ENCODE data around the gene BMAL1. TPM values are rescaled to one million over a fixed set of nuclear protein-coding genes. Genes with fewer than 3 reads are reported as not detected.
"Not testable (repeated sequence)": the region's sequence is repeated elsewhere in the genome, so short reads cannot be mapped to it uniquely, and the experiment has no call there.

Gene BMAL1
- polyA plus RNA-seq (ENCODE audit: insufficient read length in 3 of 3) = 10 to 100 TPM in 2 of 3 donors, 1 to 10 TPM in 1; 9.2 to 12.1 (median 11.7) TPM
- long read RNA-seq, donor 1 = 0 reads
- long read RNA-seq, donor 2 = 0 reads
- long read RNA-seq, donor 3 = 0 reads
- long read RNA-seq, donor 4 = 0 reads
- long read RNA-seq, donor 5 = 0 reads
- long read RNA-seq, donor 6 = 0 reads
- long read RNA-seq, donor 7, partial matches to known transcripts = 0 of 1 reads
- long read RNA-seq, donor 7, other reads (novel, unspliced or antisense) = 0 of 1 reads
- long read RNA-seq, donor 8, partial matches to known transcripts = 0 of 2 reads
- long read RNA-seq, donor 8, other reads (novel, unspliced or antisense) = 0 of 2 reads
- long read RNA-seq, donor 9 = 0 reads
- long read RNA-seq, donor 10, partial matches to known transcripts = 7 of 8 reads
- long read RNA-seq, donor 10, other reads (novel, unspliced or antisense) = 0 of 8 reads
- long read RNA-seq, donor 11, partial matches to known transcripts = 0 of 1 reads
- long read RNA-seq, donor 11, other reads (novel, unspliced or antisense) = 0 of 1 reads
- long read RNA-seq, donor 12, partial matches to known transcripts = 0 of 1 reads
- long read RNA-seq, donor 12, other reads (novel, unspliced or antisense) = 0 of 1 reads
- long read RNA-seq, donor 13 = 0 reads
- long read RNA-seq, donor 14, partial matches to known transcripts = 0 of 1 reads
- long read RNA-seq, donor 14, other reads (novel, unspliced or antisense) = 0 of 1 reads
- long read RNA-seq, donor 15 = 0 reads
- long read RNA-seq, donor 16 = 0 reads

DNA sequence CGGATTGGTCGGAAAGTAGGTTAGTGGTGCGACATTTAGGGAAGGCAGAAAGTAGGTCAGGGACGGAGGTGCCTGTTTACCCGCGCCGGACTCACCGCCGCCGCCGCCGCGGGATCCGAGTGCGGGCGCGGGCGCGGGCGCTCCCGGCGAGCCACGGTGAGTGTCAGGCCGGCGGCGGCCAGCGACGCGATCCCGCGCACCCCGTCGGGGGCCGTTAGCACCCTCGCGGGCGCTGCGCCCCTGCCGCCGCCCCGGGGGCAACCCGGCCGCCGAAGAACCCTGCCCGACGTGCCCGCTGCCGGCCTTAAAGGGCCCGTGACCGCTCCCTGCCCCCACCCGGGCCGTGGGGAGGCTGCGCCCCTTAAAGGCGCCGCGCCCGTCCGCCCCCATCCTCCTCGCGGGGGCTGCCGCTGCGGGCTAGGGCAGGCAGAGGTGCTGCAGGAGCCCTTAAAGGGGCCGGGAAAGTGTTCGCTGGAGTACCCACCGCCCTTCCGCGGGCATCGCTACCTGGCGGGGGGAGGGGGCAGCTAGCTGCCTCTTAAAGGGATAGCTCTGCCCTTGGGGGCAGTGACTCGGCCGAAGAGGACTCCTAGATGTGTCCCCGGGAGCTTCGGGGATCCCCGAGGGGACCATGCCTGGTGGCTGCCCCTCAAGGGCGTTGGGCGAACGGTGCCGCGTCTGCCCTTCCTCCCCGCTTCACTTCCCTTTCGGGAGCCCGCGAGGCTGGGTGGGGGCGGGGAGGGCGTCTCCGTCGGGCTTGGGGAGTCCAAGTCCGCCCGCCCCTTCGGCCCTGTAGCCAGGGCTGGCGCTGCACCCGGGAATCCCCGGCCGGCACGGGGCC, at the start of gene BMAL1:
Gene BMAL1 (plus strand): TSS at position 23 of the 841 bp plus-strand sequence. CDS start 76,519 bp downstream, outside the sequence.
- no peak for DNase-seq (ENCODE audit: extremely low read depth in 1 of 11, low read depth in 9 of 11, low spot score in 4 of 11)

DNA sequence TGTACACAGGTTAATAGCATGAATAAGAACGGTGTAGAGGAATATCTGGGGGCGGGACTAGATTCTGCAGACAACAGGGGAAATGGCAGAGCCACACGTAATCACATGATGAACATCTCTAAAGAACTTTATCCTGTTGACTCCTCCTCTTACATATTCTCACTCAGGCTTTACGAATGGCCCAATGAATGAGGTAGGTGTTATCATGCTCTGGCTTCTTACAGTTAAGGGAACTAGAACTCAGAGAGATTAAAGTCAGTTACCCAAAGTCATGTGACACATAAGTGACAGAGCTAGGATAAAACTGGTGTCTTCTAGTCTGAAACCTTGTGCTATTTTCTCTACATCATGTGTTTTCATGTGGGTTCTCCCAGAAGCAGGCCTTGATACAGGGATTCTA, 49.0 kb upstream of the BMAL1 start:
- DNase-seq (ENCODE audit: extremely low read depth in 1 of 11, low read depth in 9 of 11, low spot score in 4 of 11) = no peak

DNA sequence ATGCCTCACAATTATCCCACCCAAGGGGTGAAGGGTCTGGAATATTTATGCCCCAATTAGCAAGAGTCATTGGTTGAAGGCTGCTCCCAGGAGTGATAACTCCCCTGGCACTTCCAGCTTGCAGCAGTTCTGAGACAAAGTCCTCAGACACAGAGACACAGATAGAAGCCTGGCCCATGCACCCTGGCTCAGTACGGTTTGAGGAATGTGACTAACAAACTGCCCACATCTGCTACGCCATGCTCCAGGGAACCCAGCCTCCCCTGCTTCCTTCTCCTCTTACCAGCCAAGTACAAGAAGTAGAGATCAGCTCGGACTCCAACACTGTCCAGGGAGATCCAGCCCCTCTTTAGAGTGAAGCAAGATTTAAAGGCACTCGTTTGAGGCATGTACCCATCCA, 48.5 kb upstream of the BMAL1 start:
- DNase-seq (ENCODE audit: extremely low read depth in 1 of 11, low read depth in 9 of 11, low spot score in 4 of 11) = peak in 5 of 11 donors; percentile 25 to 55 (median 44)

DNA sequence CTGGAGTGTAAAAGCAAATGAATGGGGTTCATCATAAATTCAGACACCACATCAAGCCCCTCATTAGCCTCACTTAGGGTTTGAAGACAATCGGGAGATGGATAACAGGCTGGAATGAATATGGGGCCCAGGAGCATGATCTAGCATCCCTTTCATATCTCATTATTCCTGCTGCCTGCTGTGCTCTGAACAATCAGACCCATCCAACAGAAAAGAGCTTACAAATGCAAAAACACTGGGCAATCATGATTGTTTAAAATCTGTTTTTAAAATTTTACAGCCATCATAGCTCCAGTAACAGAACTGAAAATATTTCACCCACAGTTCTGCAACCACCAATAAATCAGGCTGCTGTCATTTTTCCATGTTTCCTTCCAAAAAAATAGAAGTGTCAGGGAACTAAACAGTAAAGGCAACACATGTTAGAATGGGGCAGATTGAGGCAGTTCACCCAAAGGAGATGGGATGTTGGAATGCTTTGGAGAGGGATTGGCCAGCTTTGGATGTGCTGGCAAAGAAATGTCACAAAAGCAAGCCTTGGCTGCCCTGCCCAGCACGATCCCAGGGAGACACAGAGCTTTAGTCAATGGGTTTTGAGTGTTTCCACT, 47.8 kb upstream of the BMAL1 start:
- peak in 4 of 11 donors; percentile 14 to 46 (median 31) for DNase-seq (ENCODE audit: extremely low read depth in 1 of 11, low read depth in 9 of 11, low spot score in 4 of 11)

DNA sequence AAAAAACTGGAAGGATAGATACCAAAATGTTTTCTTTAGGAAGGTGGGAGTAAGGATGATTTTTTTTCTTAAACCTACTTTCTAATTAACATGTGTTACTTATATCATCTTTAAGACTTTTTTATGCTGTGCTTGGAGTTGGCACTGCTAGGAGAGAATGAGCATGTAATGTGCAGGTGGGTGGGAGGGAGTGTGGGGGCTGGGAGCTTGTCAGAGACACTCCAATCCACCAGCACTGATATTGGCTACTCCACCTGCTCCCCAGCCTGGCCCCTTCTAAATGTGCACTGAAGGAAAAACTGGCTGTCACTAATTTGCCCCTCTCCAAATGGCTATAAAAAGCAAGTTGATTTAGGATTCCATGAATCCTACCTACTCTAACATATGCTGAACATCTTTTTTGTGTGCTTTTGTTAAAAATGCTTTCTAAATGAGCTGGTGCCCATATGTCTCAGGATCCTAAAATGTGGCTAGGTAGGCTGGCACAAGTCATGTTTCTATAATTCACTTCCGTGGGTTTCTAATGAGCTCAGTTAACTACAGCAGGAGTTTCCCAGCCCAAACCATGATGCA, 44.3 kb upstream of the BMAL1 start:
- no peak for DNase-seq (ENCODE audit: extremely low read depth in 1 of 11, low read depth in 9 of 11, low spot score in 4 of 11)

DNA sequence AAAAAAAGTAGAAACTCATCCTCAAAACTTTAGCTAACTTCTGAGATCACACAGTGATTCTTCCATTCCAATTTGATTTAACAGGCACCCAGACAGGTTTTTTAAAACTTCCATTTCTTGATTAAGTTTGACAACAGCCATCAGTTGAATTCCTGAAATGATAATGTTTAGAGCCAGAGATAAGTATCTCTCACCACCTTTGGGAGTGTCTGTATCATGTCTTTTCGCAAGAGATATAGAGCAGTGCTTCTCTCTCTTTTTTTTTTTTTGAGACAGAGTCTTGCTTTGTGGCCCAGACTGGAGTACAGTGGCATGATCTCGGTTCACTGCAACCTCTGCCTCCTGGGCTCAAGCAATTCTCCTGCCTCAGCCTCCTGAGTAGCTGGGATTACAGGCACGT, 41.7 kb upstream of the BMAL1 start:
- no peak for DNase-seq (ENCODE audit: extremely low read depth in 1 of 11, low read depth in 9 of 11, low spot score in 4 of 11)

DNA sequence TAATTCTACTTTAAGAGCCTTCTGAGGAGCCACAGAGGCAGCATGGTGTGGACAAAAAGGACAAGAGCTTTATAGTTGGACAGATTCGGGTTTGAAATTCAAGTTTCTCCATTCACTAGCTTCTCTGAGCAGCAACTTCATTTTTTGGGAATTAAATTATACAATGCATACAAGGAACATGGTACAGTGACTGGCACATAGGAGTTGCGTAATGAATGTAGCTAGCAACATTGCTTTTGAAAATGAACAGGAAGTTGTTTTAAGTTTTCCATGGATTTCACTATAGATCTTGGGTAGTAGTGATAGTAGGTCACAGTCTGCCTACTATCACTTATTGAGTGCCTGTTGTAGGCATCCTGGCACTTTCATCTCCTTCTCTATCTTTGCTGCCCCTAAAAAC, 41.0 kb upstream of the BMAL1 start:
- DNase-seq (ENCODE audit: extremely low read depth in 1 of 11, low read depth in 9 of 11, low spot score in 4 of 11) = no peak

DNA sequence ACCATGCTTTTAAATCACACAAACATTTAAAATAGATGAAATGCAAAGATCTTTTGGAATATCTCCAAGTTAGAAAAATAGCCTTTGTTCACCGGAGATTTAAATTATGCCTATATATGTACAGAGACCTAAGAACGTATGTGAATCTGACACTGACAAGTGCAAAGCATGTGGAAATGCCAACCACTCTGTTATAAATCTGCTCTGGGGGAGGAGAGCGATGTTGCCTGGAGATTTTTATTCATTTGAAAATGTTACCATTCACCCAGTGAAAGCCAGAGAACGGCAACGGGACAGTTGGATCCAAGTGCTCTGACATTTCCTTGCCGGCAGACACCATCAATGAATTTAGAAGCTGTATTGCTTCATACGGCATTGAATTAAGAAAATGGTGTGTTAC, 39.8 kb upstream of the BMAL1 start:
- DNase-seq (ENCODE audit: extremely low read depth in 1 of 11, low read depth in 9 of 11, low spot score in 4 of 11) = no peak

DNA sequence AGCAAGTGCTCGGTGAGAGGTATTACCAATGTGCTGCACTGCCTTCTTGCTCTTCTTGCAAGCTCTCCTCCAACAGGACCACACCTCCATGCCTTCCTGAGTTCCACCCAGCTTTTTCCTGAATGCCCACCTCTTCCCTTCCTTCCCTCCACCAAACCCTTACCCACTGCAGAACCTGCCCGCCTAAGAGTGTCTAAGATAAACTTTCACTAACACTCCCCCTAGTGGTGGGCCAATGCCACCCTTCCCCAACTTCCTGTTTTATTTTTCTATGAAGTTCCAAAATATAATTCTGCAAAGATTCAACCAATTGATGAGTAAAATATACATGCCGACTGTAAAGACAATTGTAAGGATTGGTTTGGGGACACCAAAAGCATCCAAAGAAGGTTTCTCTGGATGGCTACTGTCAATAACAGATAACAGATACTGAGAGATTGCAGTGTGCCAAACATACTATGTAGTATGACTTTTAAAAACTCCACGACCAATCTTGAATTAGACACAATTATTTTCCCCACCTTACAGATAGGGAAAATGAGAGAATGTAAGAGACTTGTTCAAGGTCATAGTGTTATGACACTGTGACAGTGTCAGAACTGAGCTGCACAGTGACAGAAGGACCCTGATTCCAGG, 38.6 kb upstream of the BMAL1 start:
- peak in 1 of 11 donors; percentile 27 for DNase-seq (ENCODE audit: extremely low read depth in 1 of 11, low read depth in 9 of 11, low spot score in 4 of 11)

DNA sequence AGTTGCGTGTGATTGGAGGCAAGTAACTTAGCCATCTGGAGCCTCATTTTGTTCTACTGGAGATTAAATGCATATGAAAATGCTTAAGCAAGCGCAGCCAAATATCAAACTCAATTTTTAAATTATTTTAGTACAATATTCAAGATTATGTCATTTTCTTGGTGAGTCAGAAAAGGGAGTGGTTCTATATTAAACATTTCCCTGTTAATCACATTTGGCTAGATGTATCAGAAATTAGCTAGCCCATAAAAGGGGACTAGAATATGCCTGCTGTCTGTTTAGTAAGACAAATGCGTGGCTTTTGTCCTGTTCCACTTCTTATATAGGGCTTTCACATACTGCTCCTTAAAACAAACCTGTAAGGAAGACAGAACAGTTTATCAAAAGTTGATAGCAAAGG, 35.0 kb upstream of the BMAL1 start:
- no peak for DNase-seq (ENCODE audit: extremely low read depth in 1 of 11, low read depth in 9 of 11, low spot score in 4 of 11)

DNA sequence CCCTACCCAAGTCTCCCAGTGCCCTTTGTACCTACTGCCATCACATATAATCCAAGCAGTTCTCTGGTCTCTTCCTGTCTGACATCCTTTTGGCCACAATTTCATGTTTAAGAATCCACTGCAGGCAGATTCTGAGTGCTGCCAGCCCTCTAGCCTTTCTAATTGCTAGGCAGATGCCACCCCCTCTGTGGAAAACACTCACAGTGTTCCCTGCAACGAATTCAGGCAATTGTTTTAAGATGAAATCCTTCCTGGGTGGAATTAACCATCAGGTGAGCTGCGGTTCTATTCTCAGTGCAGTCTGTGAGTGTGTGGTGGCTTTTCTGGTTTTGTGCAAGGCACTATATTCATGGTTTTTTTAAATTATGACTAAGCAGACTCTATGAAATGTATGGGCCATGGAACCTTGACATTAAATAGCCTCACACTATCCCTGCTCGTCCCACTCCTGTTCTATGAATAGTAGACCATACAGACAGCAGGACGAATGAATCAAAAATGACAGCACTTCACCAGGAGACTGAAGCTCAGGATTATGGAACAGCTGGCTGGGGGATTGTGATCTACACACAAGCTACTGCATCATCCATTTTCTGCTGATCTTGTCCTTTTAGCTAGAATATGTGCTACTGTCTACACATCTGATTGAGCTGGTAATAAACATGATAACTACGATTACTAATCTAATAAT, 29.8 kb upstream of the BMAL1 start:
- no peak for DNase-seq (ENCODE audit: extremely low read depth in 1 of 11, low read depth in 9 of 11, low spot score in 4 of 11)

DNA sequence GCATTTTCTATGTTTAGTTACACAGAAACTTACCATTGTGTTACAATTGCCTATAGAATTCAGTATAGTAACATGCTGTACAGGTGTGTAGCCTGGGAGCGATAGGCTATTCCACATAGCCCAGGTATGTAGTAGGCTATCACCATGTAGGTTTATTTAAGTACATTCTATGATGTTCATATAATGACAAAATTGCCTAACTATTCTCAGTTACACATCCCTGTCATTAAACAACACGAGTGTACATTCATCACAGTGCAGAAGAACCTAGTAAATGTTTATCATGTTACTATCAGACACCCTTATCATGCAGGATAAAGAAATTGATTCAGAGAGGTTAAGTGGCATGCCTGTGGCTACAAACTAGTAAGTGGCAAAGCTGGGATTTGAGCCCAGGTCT, 28.4 kb upstream of the BMAL1 start:
- DNase-seq (ENCODE audit: extremely low read depth in 1 of 11, low read depth in 9 of 11, low spot score in 4 of 11) = no peak

DNA sequence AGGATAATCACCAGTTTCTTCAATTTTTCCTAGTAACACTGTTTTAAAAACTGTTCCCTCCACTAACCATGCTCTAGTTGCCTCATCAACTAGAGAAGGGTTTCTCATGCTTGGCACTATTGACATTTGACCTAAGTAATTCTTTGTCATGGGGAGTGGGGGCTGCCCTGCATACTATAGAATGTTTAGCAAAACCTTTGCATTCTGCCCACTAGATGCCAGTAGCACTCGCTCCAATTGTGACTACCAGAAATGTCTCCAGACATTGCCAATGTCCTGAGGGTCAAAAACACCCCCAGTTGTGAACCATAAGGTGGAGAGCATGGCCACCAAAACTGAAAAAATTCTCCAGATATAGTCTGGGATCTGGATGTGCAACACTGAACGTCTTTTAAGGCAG, 27.6 kb upstream of the BMAL1 start:
- DNase-seq (ENCODE audit: extremely low read depth in 1 of 11, low read depth in 9 of 11, low spot score in 4 of 11) = no peak

DNA sequence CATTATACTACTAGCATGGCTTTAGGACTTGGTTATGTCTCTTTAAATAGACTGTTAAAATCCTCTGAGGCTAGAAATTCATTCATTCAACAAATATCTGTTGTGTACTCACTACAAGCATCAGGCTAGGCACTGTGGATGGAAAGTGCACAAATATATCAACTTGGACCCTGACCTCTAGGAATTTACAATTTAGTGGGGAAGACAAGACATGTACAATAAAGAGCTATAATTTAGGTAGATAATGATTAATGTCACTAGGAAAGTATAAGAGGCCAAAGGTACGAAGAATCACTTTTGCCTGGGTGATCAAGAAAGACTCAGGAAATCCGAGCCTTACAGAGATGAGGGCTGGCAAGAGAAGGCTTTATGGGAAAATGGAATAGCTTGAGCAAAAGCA, 25.6 kb upstream of the BMAL1 start:
- DNase-seq (ENCODE audit: extremely low read depth in 1 of 11, low read depth in 9 of 11, low spot score in 4 of 11) = no peak

DNA sequence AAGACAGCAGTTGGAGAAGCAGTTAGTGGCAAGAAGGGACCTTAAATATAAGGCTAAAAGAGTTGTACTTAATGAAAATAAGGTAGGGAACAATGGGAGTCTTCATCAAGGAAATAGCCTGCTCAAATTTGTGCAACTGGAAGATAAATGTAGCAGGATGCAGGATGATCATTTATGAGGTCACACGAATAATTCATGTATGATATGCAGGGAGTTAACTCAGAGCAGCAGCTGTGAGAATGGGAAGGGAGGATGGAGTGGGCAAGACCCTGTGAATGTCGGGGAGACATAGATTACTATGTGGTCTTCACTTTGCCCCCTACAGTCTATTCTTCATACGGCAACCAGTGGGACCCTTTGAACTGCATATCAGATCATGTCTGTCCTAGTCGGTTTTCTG, 25.2 kb upstream of the BMAL1 start:
- no peak for DNase-seq (ENCODE audit: extremely low read depth in 1 of 11, low read depth in 9 of 11, low spot score in 4 of 11)

DNA sequence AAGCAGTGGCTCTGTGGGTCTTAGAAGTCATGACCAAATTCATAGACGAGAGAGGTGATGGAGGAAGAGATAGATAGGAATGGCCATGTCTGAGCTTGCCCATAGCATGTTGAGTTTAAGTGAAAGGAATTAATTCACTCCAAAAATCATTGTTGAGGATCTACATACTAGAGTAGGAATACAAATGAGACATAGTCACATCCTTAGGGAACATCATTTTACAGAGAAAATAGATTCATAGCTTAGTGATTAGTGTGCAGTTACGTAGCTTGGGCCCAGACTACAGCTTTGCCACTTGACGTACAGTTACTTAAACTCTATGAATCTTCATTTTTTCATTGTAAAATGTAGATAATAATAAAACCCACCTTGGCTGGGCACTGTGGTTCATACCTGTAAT, 21.4 kb upstream of the BMAL1 start:
- no peak for DNase-seq (ENCODE audit: extremely low read depth in 1 of 11, low read depth in 9 of 11, low spot score in 4 of 11)

DNA sequence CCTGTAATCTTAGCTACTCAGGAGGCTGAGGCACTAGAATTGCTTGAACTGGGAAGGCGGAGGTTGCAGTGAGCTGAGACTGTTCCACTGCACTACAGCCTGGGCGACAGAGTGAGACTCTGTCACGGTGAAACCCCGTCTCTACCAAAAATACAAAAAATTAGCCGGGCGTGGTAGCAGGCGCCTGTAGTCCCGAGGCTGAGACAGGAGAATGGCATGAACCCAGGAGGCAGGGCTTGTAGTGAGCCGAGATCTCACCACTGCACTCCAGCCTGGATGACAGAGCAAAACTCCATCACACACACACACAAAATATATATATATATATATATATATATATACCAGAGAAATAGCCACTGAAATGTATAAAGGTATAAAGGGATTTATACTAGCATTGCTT, 19.5 kb upstream of the BMAL1 start:
- not testable (repeated sequence) for DNase-seq (ENCODE audit: extremely low read depth in 1 of 11, low read depth in 9 of 11, low spot score in 4 of 11)

DNA sequence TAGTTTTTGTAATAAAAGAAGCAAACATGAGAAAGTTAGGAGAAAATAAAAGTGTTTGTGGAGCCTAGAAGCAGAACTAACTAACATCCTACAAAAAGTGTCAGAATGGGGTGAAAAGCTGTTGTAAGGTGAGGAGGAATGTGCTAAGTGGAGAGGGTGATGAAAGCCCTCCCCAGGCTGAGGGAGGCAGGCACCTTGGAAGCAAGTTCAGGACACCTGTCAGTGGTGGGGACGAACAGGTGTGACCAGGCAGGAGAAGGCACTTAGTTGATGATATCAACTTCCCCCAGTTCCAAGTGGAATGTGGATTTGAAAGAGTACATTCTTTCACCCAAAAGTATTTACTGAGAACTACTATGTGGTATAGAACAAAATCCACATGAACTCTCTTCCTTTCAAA, 18.7 kb upstream of the BMAL1 start:
- no peak for DNase-seq (ENCODE audit: extremely low read depth in 1 of 11, low read depth in 9 of 11, low spot score in 4 of 11)
